ENCODE data around the gene CCDC148. TPM values are rescaled to one million over a fixed set of nuclear protein-coding genes. Genes with fewer than 3 reads are reported as not detected.
"Not testable (repeated sequence)": the region's sequence is repeated elsewhere in the genome, so short reads cannot be mapped to it uniquely, and the experiment has no call there.

Gene CCDC148
- total RNA-seq, 1 donor from 2014 or later = 2.4 TPM

GRCh38 chr2:158312981-158313380 is 143.6 kb downstream of the CCDC148 start:
- Histone ChIP-seq H4K20me1 (ENCODE audit: insufficient read depth, low read length) (no peaks in the 10 kb centered on the region), H3K9ac (ENCODE audit: low read length) (no peak overlapping the region), H3K27me3 (ENCODE audit: insufficient read depth, low read length) (no peaks in the 10 kb centered on the region), H3K9me3 (ENCODE audit: insufficient read depth, low read depth, low read length) (no peaks in the 10 kb centered on the region), H3K4me2 (ENCODE audit: low read length) (no peak overlapping the region), H3K27ac (ENCODE audit: low read depth, low read length) (no peak overlapping the region), H3K79me2 (ENCODE audit: insufficient read depth, low read length) (no peaks in the 10 kb centered on the region), H2AFZ (ENCODE audit: low read depth, low read length) (no peak overlapping the region), H3K4me1 (ENCODE audit: insufficient read depth, low read length) (no peaks in the 10 kb centered on the region), H3K4me3 (ENCODE audit: insufficient read depth, low read depth, low read length) (no peak overlapping the region), H3K36me3 (ENCODE audit: insufficient read depth, low read length) (no peaks in the 10 kb centered on the region)
- Mint-ChIP-seq H3K4me1 (ENCODE audit: low read depth, unreplicated experiment) (peaks cover 1% of the 10 kb centered on the region), H3K4me3 (ENCODE audit: unreplicated experiment) (no peak overlapping the region), H3K36me3 (ENCODE audit: low read depth, unreplicated experiment) (peaks cover 3% of the 10 kb centered on the region), H3K9me3 (ENCODE audit: unreplicated experiment) (peaks cover 3% of the 10 kb centered on the region), H3K27ac (ENCODE audit: unreplicated experiment) (no peak overlapping the region), H3K27me3 (ENCODE audit: low read depth, unreplicated experiment) (no peaks in the 10 kb centered on the region)
- FAIRE-seq (no peak), DNase-seq (ENCODE audit: low read depth) (no peak)
- TF ChIP-seq EZH2 (IDR thresholded peaks at IDR 0.05; ENCODE audit: insufficient read depth, low read length) (no peak), CTCF (IDR thresholded peaks at IDR 0.05; ENCODE audit: insufficient read depth, low read depth, low read length) (no peak)

- not testable (repeated sequence) for H3K9me3 Mint-ChIP-seq (ENCODE audit: unreplicated experiment); H3K4me1 Mint-ChIP-seq (ENCODE audit: low read depth, unreplicated experiment); DNase-seq (ENCODE audit: low read depth); H3K27me3 ChIP-seq (ENCODE audit: insufficient read depth, low read length); H3K9me3 ChIP-seq (ENCODE audit: insufficient read depth, low read depth, low read length); H3K36me3 Mint-ChIP-seq (ENCODE audit: low read depth, unreplicated experiment); H3K4me3 Mint-ChIP-seq (ENCODE audit: unreplicated experiment); H3K79me2 ChIP-seq (ENCODE audit: insufficient read depth, low read length); H3K4me1 ChIP-seq (ENCODE audit: insufficient read depth, low read length); H3K27me3 Mint-ChIP-seq (ENCODE audit: low read depth, unreplicated experiment); H4K20me1 ChIP-seq (ENCODE audit: insufficient read depth, low read length); H3K9ac ChIP-seq (ENCODE audit: low read length); FAIRE-seq; H3K27ac Mint-ChIP-seq (ENCODE audit: unreplicated experiment); H3K4me2 ChIP-seq (ENCODE audit: low read length); H3K27ac ChIP-seq (ENCODE audit: low read depth, low read length); H3K4me3 ChIP-seq (ENCODE audit: insufficient read depth, low read depth, low read length); H3K36me3 ChIP-seq (ENCODE audit: insufficient read depth, low read length); H2AFZ ChIP-seq (ENCODE audit: low read depth, low read length)
These were observed 146.1 kb downstream of the CCDC148 start for GRCh38 chr2:158310407-158310806.

- H3K27ac Mint-ChIP-seq (ENCODE audit: unreplicated experiment) = no peak overlapping the region
These were observed 151.1 kb downstream of the CCDC148 start for GRCh38 chr2:158305501-158305900.

More at GRCh38 chr2:158305501-158305900, 151.1 kb downstream of the CCDC148 start:
- H3K36me3 Mint-ChIP-seq (ENCODE audit: low read depth, unreplicated experiment) = no peaks in the 10 kb centered on the region
- no peaks in the 10 kb centered on the region for H3K79me2 ChIP-seq (ENCODE audit: insufficient read depth, low read length)
- no peak overlapping the region for H3K4me3 ChIP-seq (ENCODE audit: insufficient read depth, low read depth, low read length)
- no peaks in the 10 kb centered on the region for H3K27me3 ChIP-seq (ENCODE audit: insufficient read depth, low read length)
- no peak overlapping the region for H3K4me3 Mint-ChIP-seq (ENCODE audit: unreplicated experiment)
- no peaks in the 10 kb centered on the region for H3K4me1 ChIP-seq (ENCODE audit: insufficient read depth, low read length)
- H4K20me1 ChIP-seq (ENCODE audit: insufficient read depth, low read length) = no peaks in the 10 kb centered on the region
- TF ChIP-seq CTCF (IDR thresholded peaks at IDR 0.05; ENCODE audit: insufficient read depth, low read depth, low read length) (no peak), EZH2 (IDR thresholded peaks at IDR 0.05; ENCODE audit: insufficient read depth, low read length) (no peak)
- peaks cover 5% of the 10 kb centered on the region for H3K9me3 Mint-ChIP-seq (ENCODE audit: unreplicated experiment)
- H3K4me2 ChIP-seq (ENCODE audit: low read length) = no peak overlapping the region
- H3K9ac ChIP-seq (ENCODE audit: low read length) = no peak overlapping the region
- no peak overlapping the region for H3K27ac ChIP-seq (ENCODE audit: low read depth, low read length)
- no peak for FAIRE-seq
- H2AFZ ChIP-seq (ENCODE audit: low read depth, low read length) = no peak overlapping the region
- H3K9me3 ChIP-seq (ENCODE audit: insufficient read depth, low read depth, low read length) = no peaks in the 10 kb centered on the region
- no peaks in the 10 kb centered on the region for H3K4me1 Mint-ChIP-seq (ENCODE audit: low read depth, unreplicated experiment)
- no peak for DNase-seq (ENCODE audit: low read depth)
- no peaks in the 10 kb centered on the region for H3K36me3 ChIP-seq (ENCODE audit: insufficient read depth, low read length)
- no peaks in the 10 kb centered on the region for H3K27me3 Mint-ChIP-seq (ENCODE audit: low read depth, unreplicated experiment)
